PC-9 (cell line): ENCODE measurements around the gene TP53BP2.

ENCODE experiments used
- EZH2 ChIP-seq: fragments of 200-600 bp; sonication (generic); IDR thresholded peaks from 2 replicates; pipeline ENCODE4 v1.8.0; 2017; ENCODE audit warnings: antibody characterized with exemption, low read depth
- TF ChIP-seq, protein P1 (sequence below): fragments of 200-600 bp; sonication (generic); conservative IDR thresholded peaks from 2 replicates; pipeline ENCODE4 v1.6.1; 2017; ENCODE audit warnings: mixed run types, antibody characterized with exemption, mild to moderate bottlenecking, moderate library complexity

DNA sequence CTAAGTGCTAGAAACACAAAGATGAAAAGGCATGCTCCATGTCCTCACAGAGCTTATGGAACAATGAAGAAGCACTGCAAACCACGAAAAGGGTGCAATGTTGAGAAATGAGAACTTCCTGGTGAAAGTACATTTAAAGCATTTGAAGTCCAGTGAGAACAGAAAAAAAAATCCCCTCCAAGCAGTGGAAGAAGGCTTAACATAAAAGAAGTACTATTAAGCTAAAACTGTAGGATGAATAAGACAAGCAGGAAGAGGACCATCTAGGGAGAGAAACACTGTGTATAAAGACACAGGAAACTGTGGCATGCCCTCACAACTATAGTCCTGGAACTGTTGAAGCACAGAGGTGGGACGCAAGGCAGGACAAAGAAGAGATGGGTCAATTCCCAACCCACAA lies 10.0 kb downstream of the TP53BP2 start:
- TF ChIP-seq, protein P1, sequence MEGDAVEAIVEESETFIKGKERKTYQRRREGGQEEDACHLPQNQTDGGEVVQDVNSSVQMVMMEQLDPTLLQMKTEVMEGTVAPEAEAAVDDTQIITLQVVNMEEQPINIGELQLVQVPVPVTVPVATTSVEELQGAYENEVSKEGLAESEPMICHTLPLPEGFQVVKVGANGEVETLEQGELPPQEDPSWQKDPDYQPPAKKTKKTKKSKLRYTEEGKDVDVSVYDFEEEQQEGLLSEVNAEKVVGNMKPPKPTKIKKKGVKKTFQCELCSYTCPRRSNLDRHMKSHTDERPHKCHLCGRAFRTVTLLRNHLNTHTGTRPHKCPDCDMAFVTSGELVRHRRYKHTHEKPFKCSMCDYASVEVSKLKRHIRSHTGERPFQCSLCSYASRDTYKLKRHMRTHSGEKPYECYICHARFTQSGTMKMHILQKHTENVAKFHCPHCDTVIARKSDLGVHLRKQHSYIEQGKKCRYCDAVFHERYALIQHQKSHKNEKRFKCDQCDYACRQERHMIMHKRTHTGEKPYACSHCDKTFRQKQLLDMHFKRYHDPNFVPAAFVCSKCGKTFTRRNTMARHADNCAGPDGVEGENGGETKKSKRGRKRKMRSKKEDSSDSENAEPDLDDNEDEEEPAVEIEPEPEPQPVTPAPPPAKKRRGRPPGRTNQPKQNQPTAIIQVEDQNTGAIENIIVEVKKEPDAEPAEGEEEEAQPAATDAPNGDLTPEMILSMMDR, result no peak
- TF ChIP-seq EZH2, result no peak
